Lower lobe of right lung (tissue), 2 donors: ENCODE measurements around the gene LSAMP. TPM values are rescaled to one million over a fixed set of nuclear protein-coding genes. Genes with fewer than 3 reads are reported as not detected.
A peak's percentile ranks its signal among the peaks of the same experiment; 100 is the strongest.

Experiments used
- ATAC-seq, 2 donors: fragments of 200-7000 bp; cut with Tn5 transposase; one replicate each; pipeline ENCODE4 v1.9.1; 2020 to 2022; ENCODE audit warnings: mild to moderate bottlenecking in 2 of 2, moderate library complexity in 2 of 2
- DNase-seq: peaks from one replicate; pipeline ENCODE4 v3.0.0-alpha.2; 2020
- H3K27ac ChIP-seq: fragments of 200-600 bp; one replicate; pipeline ENCODE4 v1.8.0; 2022
- H3K27me3 ChIP-seq: fragments of 200-600 bp; one replicate; pipeline ENCODE4 v1.8.0; 2022; ENCODE audit warnings: low read depth
- H3K36me3 ChIP-seq: fragments of 200-600 bp; one replicate; pipeline ENCODE4 v1.8.0; 2022; ENCODE audit warnings: mild to moderate bottlenecking
- H3K4me1 ChIP-seq: fragments of 200-600 bp; one replicate; pipeline ENCODE4 v1.8.0; 2022
- H3K4me3 ChIP-seq: fragments of 200-600 bp; one replicate; pipeline ENCODE4 v1.8.0; 2022; ENCODE audit warnings: mild to moderate bottlenecking
- H3K9me3 ChIP-seq: fragments of 200-600 bp; one replicate; pipeline ENCODE4 v1.8.0; 2022
- CTCF ChIP-seq: fragments of 200-600 bp; IDR thresholded peaks from one replicate; pipeline ENCODE4 v1.8.0; 2022; ENCODE audit warnings: antibody characterized with exemption, mild to moderate bottlenecking
- intact Hi-C: fragments of 100-400 bp; cut with DNase I; formaldehyde crosslinking; loops from one replicate; pipeline ENCODE4 v1.11.0; 2022
- total RNA-seq: library from RNA; stranded (reverse); fragmentation: NEBNext Ultra II Directional; extraction: Animal tissue kit (Norgen Biotek cat#: 25700); gene quantifications from one replicate; pipeline ENCODE4 v1.2.1, GENCODE V29; 2021
- donor health status: DM: no; HTN: yes; CAD: no; lungs with severe emphysema.

Gene LSAMP
- total RNA-seq, 1 donor from 2014 or later: 20.1 TPM

DNA sequence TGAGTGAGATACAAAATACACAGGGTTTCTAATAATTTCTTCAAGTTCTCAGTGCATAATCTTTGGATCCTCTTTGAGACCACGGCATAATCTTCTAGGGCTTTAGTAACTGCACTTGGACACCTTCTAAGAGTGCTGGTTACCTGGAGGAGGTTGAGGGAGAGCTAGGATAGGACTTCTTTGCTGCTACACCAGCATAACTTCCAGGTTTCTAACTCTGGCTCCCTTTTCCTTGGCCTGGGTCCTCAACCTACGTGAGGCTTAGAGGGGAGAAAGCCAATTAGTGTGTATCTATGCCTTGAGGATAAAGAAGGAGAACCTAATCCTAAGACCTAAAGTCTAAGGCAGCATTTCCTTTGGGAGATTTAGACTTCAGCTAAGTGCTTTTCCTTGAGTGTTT lies 184.8 kb downstream of the LSAMP start:
- H3K9me3 ChIP-seq: no peaks in the 10 kb centered on the region
- H3K27ac ChIP-seq: no peak overlapping the region
- intact Hi-C loops: no loop called here
- ATAC-seq (no peak), DNase-seq (no peak)
- H3K4me3 ChIP-seq: no peak overlapping the region
- H3K4me1 ChIP-seq: no peaks in the 10 kb centered on the region
- no peaks in the 10 kb centered on the region for H3K27me3 ChIP-seq
- TF ChIP-seq CTCF: no peak
- no peaks in the 10 kb centered on the region for H3K36me3 ChIP-seq

GRCh38 chr3:116259984-116260383 lies 185.3 kb downstream of the LSAMP start:
- Histone ChIP-seq H3K4me1 (no peaks in the 10 kb centered on the region), H3K27ac (no peak overlapping the region), H3K27me3 (no peaks in the 10 kb centered on the region), H3K4me3 (no peak overlapping the region), H3K9me3 (no peaks in the 10 kb centered on the region), H3K36me3 (no peaks in the 10 kb centered on the region)
- intact Hi-C loops: no loop called here
- no peak for DNase-seq
- no peak for TF ChIP-seq CTCF
- no peak for ATAC-seq

DNA sequence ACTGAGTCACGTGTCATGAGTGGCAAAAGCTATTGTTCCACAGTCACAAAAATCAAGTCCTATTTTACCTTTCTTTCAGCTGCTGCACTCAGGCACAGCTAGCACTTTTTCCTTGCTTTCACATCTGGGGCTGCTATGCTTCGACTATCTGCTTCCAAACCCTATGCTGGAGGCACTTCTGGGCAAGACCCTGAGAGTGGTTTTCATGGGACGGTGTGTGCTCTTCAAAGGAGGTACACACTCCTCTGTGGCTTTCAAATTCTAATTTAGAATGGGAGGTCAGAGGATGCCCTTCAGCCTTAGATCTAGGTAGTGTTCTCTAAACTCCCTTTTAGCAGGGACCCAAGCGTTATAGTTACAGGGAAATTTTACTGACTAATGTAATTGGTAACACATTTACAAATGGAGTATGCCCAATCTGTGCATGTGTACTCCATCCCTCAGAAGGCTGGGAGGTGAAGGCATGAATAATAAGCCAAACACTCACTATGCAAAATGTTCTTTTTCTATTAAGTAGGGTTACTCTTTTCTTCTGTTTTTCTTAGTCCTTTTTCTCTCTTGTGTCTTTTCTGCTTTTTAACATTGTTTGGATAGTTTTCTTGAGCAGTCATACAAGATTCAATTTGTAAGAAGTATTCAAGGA lies 188.3 kb downstream of the LSAMP start:
- H3K27me3 ChIP-seq: no peaks in the 10 kb centered on the region
- intact Hi-C loops: no loop called here
- no peak overlapping the region for H3K4me3 ChIP-seq
- no peaks in the 10 kb centered on the region for H3K9me3 ChIP-seq
- ATAC-seq (no peak), DNase-seq (no peak)
- TF ChIP-seq CTCF: no peak
- no peaks in the 10 kb centered on the region for H3K36me3 ChIP-seq
- H3K4me1 ChIP-seq: no peaks in the 10 kb centered on the region
- H3K27ac ChIP-seq: no peak overlapping the region

GRCh38 chr3:116254541-116254940 lies 190.7 kb downstream of the LSAMP start:
- no peaks in the 10 kb centered on the region for H3K4me1 ChIP-seq
- no peak for DNase-seq
- no peak for ATAC-seq
- intact Hi-C loops: no loop called here
- TF ChIP-seq CTCF: no peak
- no peak overlapping the region for H3K4me3 ChIP-seq
- no peaks in the 10 kb centered on the region for H3K9me3 ChIP-seq
- H3K36me3 ChIP-seq: no peaks in the 10 kb centered on the region
- H3K27ac ChIP-seq: peak overlapping the region; percentile 39
- no peaks in the 10 kb centered on the region for H3K27me3 ChIP-seq

- TF ChIP-seq CTCF: no peak
- H3K36me3 ChIP-seq: no peaks in the 10 kb centered on the region
- intact Hi-C loops: no loop called here
- H3K9me3 ChIP-seq: no peaks in the 10 kb centered on the region
- no peaks in the 10 kb centered on the region for H3K27me3 ChIP-seq
- H3K27ac ChIP-seq: peak overlapping the region; percentile 9
- no peaks in the 10 kb centered on the region for H3K4me1 ChIP-seq
- DNase-seq (no peak), ATAC-seq (no peak)
- no peak overlapping the region for H3K4me3 ChIP-seq
These were observed 191.8 kb downstream of the LSAMP start for GRCh38 chr3:116253511-116253910.

DNA sequence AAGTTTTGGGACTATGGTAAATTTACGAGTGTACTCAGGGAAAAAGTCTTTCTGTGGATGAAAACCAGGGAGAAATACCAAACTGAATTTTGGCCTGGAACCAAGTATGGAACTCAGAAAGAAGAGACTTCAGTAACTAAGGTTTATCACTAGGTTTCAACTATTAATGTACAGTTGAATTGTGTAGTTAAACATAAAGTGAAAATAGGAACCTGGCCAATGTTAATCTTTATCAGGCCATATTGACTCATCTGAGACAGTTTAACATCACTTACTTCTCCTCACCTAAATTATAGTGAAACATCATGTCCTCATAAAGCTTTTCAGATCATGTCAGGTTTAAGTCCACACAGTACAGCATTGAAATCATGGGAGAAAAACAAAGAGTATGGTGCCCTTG lies 197.7 kb downstream of the LSAMP start:
- intact Hi-C loops: no loop called here
- H3K4me3 ChIP-seq: no peak overlapping the region
- H3K9me3 ChIP-seq: no peaks in the 10 kb centered on the region
- ATAC-seq (no peak), DNase-seq (no peak)
- TF ChIP-seq CTCF: no peak
- H3K36me3 ChIP-seq: no peaks in the 10 kb centered on the region
- H3K27me3 ChIP-seq: no peaks in the 10 kb centered on the region
- no peaks in the 10 kb centered on the region for H3K4me1 ChIP-seq
- H3K27ac ChIP-seq: no peak overlapping the region
